ENCODE data around the gene HMOX1.
A peak's percentile ranks its signal among the peaks of the same experiment; 100 is the strongest.
"Not testable (repeated sequence)": the region's sequence is repeated elsewhere in the genome, so short reads cannot be mapped to it uniquely, and the experiment has no call there.

The HMOX1 gene

GRCh38 chr22:35437049-35437448 lies 56.2 kb downstream of the HMOX1 start:
- DNase-seq = peak; percentile 25

GRCh38 chr22:35438673-35439364 lies 57.9 kb downstream of the HMOX1 start:
- DNase-seq = not testable (repeated sequence)

- no peak for DNase-seq
These were observed 58.4 kb downstream of the HMOX1 start for GRCh38 chr22:35439365-35439717.

GRCh38 chr22:35440129-35440528 lies 59.2 kb downstream of the HMOX1 start:
- DNase-seq = no peak

GRCh38 chr22:35441489-35442100 lies 60.7 kb downstream of the HMOX1 start:
- no peak for DNase-seq

GRCh38 chr22:35442471-35442870 lies 61.6 kb downstream of the HMOX1 start:
- no peak for DNase-seq

GRCh38 chr22:35443338-35443737 lies 62.4 kb downstream of the HMOX1 start:
- no peak for DNase-seq

Measured in activated CD4-positive, alpha-beta T cell treated with anti-CD3 and anti-CD28 coated beads, Interleukin-2, amount 50 U/mL, for 16 hours (primary cell).